ENCODE measurements around the gene NTHL1. TPM values are rescaled to one million over a fixed set of nuclear protein-coding genes. Genes with fewer than 3 reads are reported as not detected.

Gene NTHL1
- total and polyA plus RNA-seq, 2 of the 13 experiments (the other 11 are each of a cell fraction or from before 2014, with no cell fraction given) = 47.5 to 64.9 TPM

DNA sequence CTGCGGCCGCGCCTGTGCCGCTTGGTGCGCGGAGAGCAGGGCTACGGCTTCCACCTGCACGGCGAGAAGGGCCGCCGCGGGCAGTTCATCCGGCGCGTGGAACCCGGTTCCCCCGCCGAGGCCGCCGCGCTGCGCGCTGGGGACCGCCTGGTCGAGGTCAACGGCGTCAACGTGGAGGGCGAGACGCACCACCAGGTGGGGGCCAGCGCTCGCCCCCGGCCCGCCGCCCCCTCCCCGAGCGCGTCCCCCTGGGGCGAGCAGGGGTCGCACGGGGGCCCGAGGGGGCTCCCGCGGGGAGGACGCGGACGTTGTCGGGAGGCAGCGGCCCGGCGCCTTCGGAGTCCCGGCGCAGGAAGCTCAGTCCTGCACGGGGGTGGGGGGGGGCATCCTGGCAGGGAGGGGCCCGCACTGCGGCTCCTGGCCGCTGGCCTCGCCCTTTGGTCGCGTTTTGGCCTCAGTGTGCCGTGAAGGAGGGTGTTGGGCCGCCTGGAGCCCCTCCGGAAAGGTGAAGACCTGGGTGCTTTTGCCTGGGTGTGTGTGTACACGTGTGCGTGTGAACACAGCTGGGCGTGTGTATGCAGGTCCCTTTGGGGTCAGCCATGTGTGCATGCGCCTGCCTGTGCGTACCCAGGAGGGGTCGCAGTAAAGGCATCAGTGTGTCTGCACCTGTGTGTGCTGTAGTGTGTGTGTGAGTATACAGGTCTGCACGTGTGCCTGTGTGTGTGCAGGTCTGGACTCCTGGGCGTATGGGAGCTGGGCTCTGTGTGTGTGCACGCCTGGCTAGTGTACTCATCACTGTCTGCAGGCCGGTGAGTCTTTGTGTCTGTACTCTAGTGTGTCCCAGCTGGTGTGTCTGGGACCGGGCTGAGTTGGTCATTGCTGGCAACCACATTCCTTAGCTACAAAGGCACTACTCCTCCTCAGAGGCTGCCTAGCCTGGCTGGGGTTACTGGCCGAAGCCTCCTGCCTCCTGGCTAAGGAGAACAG lies 20.3 kb downstream of the NTHL1 start (continued):
- TF ChIP-seq, protein P1, sequence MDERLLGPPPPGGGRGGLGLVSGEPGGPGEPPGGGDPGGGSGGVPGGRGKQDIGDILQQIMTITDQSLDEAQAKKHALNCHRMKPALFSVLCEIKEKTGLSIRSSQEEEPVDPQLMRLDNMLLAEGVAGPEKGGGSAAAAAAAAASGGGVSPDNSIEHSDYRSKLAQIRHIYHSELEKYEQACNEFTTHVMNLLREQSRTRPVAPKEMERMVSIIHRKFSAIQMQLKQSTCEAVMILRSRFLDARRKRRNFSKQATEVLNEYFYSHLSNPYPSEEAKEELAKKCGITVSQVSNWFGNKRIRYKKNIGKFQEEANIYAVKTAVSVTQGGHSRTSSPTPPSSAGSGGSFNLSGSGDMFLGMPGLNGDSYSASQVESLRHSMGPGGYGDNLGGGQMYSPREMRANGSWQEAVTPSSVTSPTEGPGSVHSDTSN (CRISPR knock-in tag; IDR thresholded peaks at IDR 0.05) = no peak
- no peak for TF ChIP-seq RFXAP (CRISPR knock-in tag; IDR thresholded peaks at IDR 0.05; ENCODE audit: borderline replicate concordance)
- no peak for TF ChIP-seq ZNF510 (CRISPR knock-in tag; IDR thresholded peaks at IDR 0.05; ENCODE audit: low read depth)
- no peak for TF ChIP-seq ZNF7 (CRISPR knock-in tag; IDR thresholded peaks at IDR 0.05)
- TF ChIP-seq XRCC5 (optimal IDR thresholded peaks at IDR 0.05; ENCODE audit: low read length) = no peak
- peak; percentile 27; the same call in 1 of the 2 replicates for TF ChIP-seq YEATS4 (CRISPR knock-in tag; IDR thresholded peaks at IDR 0.05; ENCODE audit: borderline replicate concordance)
- no peak for TF ChIP-seq KLF6 (CRISPR knock-in tag; IDR thresholded peaks at IDR 0.05)
- TF ChIP-seq ZMYM2 (CRISPR knock-in tag; IDR thresholded peaks at IDR 0.05) = 0 out of 2 replicates have a peak, but pooled peaks have one; percentile 41
- TF ChIP-seq ZNF33A (CRISPR knock-in tag; IDR thresholded peaks at IDR 0.05; ENCODE audit: borderline replicate concordance) = no peak
- no peak for TF ChIP-seq ZNF83 (CRISPR knock-in tag; IDR thresholded peaks at IDR 0.05; ENCODE audit: borderline replicate concordance)
- no peak for TF ChIP-seq ZNF12 (CRISPR knock-in tag; IDR thresholded peaks at IDR 0.05)
- TF ChIP-seq MIER3 (CRISPR knock-in tag; IDR thresholded peaks at IDR 0.05; ENCODE audit: borderline replicate concordance) = no peak
- peak; percentile 67 for TF ChIP-seq ZSCAN21 (CRISPR knock-in tag; IDR thresholded peaks at IDR 0.05; ENCODE audit: borderline replicate concordance)
- TF ChIP-seq, protein P2, sequence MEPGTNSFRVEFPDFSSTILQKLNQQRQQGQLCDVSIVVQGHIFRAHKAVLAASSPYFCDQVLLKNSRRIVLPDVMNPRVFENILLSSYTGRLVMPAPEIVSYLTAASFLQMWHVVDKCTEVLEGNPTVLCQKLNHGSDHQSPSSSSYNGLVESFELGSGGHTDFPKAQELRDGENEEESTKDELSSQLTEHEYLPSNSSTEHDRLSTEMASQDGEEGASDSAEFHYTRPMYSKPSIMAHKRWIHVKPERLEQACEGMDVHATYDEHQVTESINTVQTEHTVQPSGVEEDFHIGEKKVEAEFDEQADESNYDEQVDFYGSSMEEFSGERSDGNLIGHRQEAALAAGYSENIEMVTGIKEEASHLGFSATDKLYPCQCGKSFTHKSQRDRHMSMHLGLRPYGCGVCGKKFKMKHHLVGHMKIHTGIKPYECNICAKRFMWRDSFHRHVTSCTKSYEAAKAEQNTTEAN (CRISPR knock-in tag; conservative IDR thresholded peaks at IDR 0.05) = peak; percentile 96
- TF ChIP-seq ZNF430 (CRISPR knock-in tag; IDR thresholded peaks at IDR 0.05) = no peak
- no peak for TF ChIP-seq NCOA5 (CRISPR knock-in tag; IDR thresholded peaks at IDR 0.05)
- TF ChIP-seq, protein P3, sequence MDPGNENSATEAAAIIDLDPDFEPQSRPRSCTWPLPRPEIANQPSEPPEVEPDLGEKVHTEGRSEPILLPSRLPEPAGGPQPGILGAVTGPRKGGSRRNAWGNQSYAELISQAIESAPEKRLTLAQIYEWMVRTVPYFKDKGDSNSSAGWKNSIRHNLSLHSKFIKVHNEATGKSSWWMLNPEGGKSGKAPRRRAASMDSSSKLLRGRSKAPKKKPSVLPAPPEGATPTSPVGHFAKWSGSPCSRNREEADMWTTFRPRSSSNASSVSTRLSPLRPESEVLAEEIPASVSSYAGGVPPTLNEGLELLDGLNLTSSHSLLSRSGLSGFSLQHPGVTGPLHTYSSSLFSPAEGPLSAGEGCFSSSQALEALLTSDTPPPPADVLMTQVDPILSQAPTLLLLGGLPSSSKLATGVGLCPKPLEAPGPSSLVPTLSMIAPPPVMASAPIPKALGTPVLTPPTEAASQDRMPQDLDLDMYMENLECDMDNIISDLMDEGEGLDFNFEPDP (CRISPR knock-in tag; conservative IDR thresholded peaks at IDR 0.05) = no peak
- TF ChIP-seq, protein P4, sequence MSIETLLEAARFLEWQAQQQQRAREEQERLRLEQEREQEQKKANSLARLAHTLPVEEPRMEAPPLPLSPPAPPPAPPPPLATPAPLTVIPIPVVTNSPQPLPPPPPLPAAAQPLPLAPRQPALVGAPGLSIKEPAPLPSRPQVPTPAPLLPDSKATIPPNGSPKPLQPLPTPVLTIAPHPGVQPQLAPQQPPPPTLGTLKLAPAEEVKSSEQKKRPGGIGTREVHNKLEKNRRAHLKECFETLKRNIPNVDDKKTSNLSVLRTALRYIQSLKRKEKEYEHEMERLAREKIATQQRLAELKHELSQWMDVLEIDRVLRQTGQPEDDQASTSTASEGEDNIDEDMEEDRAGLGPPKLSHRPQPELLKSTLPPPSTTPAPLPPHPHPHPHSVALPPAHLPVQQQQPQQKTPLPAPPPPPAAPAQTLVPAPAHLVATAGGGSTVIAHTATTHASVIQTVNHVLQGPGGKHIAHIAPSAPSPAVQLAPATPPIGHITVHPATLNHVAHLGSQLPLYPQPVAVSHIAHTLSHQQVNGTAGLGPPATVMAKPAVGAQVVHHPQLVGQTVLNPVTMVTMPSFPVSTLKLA (IDR thresholded peaks at IDR 0.05) = peak; percentile 72
- no peak for TF ChIP-seq ZNF205 (CRISPR knock-in tag; IDR thresholded peaks at IDR 0.05)
- no peak for TF ChIP-seq ZNF644 (CRISPR knock-in tag; IDR thresholded peaks at IDR 0.05; ENCODE audit: low read depth)
- TF ChIP-seq RBFOX2 (IDR thresholded peaks at IDR 0.05; ENCODE audit: low read depth, low read length) = 0 out of 2 replicates have a peak, but pooled peaks have one; percentile 20
- TF ChIP-seq KAT7 (CRISPR knock-in tag; IDR thresholded peaks at IDR 0.05; ENCODE audit: borderline replicate concordance) = no peak
- peak; percentile 49; the same call in 1 of the 2 replicates for TF ChIP-seq RARA (CRISPR knock-in tag; IDR thresholded peaks at IDR 0.05)
